Nasal cavity respiratory epithelium epithelial cell of viscerocranial mucosa (primary cell): ENCODE results near the gene UGT2B28. TPM values are rescaled to one million over a fixed set of nuclear protein-coding genes. Genes with fewer than 3 reads are reported as not detected.

Source experiments
- total RNA-seq: library from RNA; depleted of rRNA; stranded (reverse); fragments of >200 nt; gene quantifications from 2 replicates; pipeline ENCODE4 v1.2.3, GENCODE V29; 2014

The UGT2B28 gene
- total RNA-seq = not detected in 2 replicates

DNA sequence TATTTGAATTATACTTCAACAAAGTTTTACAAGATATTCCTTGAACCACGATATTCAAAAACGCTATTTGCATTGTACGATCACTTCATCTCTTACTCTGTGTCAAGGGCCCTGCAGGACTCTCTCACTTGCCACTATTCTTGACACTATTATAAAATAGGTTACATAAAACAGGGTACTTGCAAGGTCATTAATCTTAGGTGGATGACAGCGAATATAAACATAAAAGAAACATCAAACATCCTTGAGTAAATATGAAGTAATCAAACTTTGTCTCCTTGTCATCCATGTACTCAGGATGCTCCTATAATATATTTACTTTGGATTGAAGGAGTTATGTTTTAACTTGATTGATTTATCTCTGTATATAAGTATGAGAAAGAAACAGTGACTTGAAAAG is at the start of gene UGT2B28:
Gene UGT2B28, plus strand, starts transcription at position 395 of the 400 bp plus-strand sequence. CDS start 26 bp downstream, outside the sequence.

Other genes starting within 250 kb of the UGT2B28 start
- gene UGT2B7, start 184.0 kb upstream of the UGT2B28 start, total RNA-seq = 0.36 TPM in 1 of 2 replicates, not detected in the other
- gene UGT2B11, start 65.7 kb upstream of the UGT2B28 start, total RNA-seq = not detected in 2 replicates
- gene UGT2B4, start 215.4 kb downstream of the UGT2B28 start, total RNA-seq = not detected in 2 replicates